ENCODE measurements around the gene ITPK1. TPM values are rescaled to one million over a fixed set of nuclear protein-coding genes. Genes with fewer than 3 reads are reported as not detected.

Gene ITPK1
- total RNA-seq, 2 donors from 2014 or later, result 77.1 to 118 TPM

DNA sequence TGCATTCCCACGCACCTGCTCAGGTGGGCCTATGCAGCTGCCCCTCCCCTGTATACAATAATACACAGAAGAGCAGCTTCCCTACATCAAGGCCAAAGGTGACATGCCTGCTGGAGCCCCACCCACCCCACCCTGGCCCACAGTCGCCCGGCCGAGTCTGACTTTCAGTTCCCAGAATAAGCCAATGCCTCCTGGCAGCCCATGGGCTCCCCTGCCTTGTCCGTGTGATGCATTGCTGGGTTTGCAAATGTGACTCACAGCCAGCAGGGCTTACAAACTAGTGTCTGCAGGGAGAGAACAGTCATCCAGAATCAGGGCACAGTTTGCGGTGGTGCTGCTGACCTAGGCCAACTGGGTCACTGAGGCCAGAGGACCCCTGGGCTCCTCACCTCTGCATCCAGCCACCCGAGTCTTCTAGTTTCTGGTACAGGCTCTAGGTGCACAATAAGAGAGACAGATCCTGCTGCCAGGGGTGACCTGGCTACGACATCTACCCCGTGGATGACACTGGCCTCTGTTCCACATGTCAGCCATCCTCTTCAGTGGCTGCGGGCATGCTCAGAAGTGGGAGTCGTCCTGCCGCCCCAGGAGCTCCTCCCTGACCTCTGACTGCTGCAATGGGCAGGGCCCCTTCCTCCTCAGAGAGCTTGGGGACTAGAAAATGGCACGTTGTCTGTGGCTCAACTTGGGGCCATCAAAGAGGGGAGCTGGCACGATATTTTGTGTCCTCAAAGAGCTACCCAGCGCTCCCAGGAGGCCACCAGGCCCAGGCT lies 108.3 kb downstream of the ITPK1 start:
- 64% methylated on average over 15 of the region's 15 CpGs for WGBS

DNA sequence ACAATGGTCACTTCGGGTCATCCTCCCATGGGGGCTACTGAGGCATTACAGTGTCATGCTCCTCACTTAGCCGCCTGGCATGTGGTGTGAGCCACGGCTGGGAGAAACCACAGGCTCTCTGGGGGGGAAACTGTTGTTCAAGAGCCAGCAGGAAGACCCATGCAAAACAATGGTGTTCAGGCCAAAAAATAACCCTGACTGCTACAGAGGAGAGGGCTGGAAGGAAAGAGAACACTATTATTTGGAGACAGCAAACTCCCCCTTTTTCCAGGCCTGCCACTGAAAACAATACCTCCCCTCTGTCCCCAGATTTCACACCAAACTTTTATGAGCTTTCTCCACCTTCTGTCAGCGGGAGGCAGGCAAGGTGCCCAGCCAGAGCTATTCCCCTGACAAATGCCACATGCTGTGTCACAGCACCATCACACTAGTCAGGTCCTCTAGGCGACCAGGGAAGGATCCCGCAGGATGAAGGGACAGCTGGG lies 109.1 kb downstream of the ITPK1 start:
- intact Hi-C loops (cut with DNase I), result no loop called here
- 32% methylated on average over 6 of the region's 6 CpGs for WGBS
- Histone ChIP-seq H3K27ac (no peak overlapping the region), H3K4me3 (no peak overlapping the region), H3K9me3 (no peaks in the 10 kb centered on the region), H3K36me3 (no peaks in the 10 kb centered on the region), H3K27me3 (replicated peaks; ENCODE audit: insufficient read depth) (no peaks in the 10 kb centered on the region), H3K4me1 (replicated peaks) (peaks cover 23% of the 10 kb centered on the region)
- peak; percentile 40 for DNase-seq (ENCODE audit: low spot score)
- TF ChIP-seq, protein P1, sequence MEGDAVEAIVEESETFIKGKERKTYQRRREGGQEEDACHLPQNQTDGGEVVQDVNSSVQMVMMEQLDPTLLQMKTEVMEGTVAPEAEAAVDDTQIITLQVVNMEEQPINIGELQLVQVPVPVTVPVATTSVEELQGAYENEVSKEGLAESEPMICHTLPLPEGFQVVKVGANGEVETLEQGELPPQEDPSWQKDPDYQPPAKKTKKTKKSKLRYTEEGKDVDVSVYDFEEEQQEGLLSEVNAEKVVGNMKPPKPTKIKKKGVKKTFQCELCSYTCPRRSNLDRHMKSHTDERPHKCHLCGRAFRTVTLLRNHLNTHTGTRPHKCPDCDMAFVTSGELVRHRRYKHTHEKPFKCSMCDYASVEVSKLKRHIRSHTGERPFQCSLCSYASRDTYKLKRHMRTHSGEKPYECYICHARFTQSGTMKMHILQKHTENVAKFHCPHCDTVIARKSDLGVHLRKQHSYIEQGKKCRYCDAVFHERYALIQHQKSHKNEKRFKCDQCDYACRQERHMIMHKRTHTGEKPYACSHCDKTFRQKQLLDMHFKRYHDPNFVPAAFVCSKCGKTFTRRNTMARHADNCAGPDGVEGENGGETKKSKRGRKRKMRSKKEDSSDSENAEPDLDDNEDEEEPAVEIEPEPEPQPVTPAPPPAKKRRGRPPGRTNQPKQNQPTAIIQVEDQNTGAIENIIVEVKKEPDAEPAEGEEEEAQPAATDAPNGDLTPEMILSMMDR (IDR thresholded peaks at IDR 0.05), result no peak
- peak; percentile 15 for TF ChIP-seq POLR2AphosphoS5 (IDR thresholded peaks at IDR 0.05)

More for the DNA sequence above, 108.3 kb downstream of the ITPK1 start:
- Histone ChIP-seq H3K4me3 (no peak overlapping the region), H3K36me3 (no peaks in the 10 kb centered on the region), H3K9me3 (no peaks in the 10 kb centered on the region), H3K4me1 (replicated peaks) (peaks cover 26% of the 10 kb centered on the region), H3K27ac (no peak overlapping the region), H3K27me3 (replicated peaks; ENCODE audit: insufficient read depth) (no peaks in the 10 kb centered on the region)
- TF ChIP-seq POLR2AphosphoS5 (IDR thresholded peaks at IDR 0.05), result no peak
- TF ChIP-seq, protein P1 (IDR thresholded peaks at IDR 0.05), result no peak
- TF ChIP-seq POLR2A (IDR thresholded peaks at IDR 0.05), result no peak
- intact Hi-C loops (cut with DNase I), result no loop called here
- DNase-seq (ENCODE audit: low spot score), result no peak

DNA sequence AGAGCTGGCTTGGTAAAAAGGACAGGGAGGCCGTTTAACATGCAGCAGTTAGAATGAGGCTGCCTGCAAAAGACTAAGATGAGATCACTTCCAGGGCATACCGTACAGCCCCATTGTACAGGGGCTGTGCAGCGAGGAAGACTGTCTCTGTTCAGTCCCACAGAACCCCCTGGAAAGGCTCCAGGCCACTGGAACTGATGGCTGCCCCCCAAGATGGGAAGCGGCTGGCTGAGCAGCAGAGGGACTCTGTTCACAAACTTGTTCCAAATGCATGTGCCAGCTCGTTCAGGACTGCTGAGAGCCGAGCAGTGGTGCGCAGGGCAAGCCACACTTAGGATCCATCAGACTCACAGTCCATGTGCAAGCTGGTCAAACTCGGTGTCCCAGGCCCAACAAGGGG lies 109.9 kb downstream of the ITPK1 start:
- H3K27ac ChIP-seq, result no peak overlapping the region
- TF ChIP-seq POLR2A (IDR thresholded peaks at IDR 0.05) (no peak), POLR2AphosphoS5 (IDR thresholded peaks at IDR 0.05) (no peak)
- TF ChIP-seq, protein P1 (IDR thresholded peaks at IDR 0.05), result no peak
- peaks cover 23% of the 10 kb centered on the region for H3K4me1 ChIP-seq (replicated peaks)
- no peaks in the 10 kb centered on the region for H3K27me3 ChIP-seq (replicated peaks; ENCODE audit: insufficient read depth)
- no peaks in the 10 kb centered on the region for H3K36me3 ChIP-seq
- intact Hi-C loops (cut with DNase I), result no loop called here
- H3K4me3 ChIP-seq, result no peak overlapping the region
- no peaks in the 10 kb centered on the region for H3K9me3 ChIP-seq
- 40% methylated on average over 8 of the region's 8 CpGs for WGBS
- no peak for DNase-seq (ENCODE audit: low spot score)

DNA sequence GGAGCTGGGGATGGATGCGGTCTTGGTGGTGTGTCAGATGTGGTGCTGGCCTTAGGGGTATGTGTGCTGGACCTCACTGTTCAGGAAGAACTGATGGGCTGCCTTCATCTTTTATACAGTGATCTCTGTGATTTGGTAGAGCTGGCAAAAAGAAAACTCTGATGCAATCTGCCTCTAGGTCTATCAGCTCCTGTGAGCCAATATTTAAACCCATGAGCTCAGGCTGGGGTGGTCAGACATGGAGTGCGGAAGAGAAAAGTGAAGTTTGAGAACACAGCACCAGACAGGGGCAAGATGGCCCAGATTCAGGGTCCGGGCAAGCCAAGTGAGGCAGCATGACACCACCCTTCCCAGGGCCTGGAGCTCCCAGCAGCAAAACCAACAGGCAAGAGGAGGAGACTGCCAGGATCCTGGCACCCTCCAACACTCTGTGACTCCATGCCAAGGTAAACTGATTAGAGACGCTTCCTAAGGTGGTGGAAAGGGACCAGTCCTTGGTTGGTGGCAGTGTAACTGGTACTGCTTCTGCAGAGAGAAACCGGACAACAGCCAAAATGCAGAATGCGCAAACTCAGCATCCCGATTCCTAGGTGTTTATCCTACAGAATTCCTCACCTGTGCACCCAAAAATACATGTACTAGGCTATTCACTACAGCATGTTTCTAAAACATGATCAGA lies 110.5 kb downstream of the ITPK1 start:
- TF ChIP-seq, protein P1 (IDR thresholded peaks at IDR 0.05), result no peak
- peak; percentile 83 for TF ChIP-seq POLR2AphosphoS5 (IDR thresholded peaks at IDR 0.05)
- H3K27me3 ChIP-seq (replicated peaks; ENCODE audit: insufficient read depth), result no peaks in the 10 kb centered on the region
- peak; percentile 81 for DNase-seq (ENCODE audit: low spot score)
- intact Hi-C loops (cut with DNase I), result no loop called here
- H3K36me3 ChIP-seq, result no peaks in the 10 kb centered on the region
- H3K4me1 ChIP-seq (replicated peaks), result peaks cover 23% of the 10 kb centered on the region
- peak overlapping the region; percentile 7 to 18 for H3K27ac ChIP-seq
- 63% methylated on average over 7 of the region's 7 CpGs for WGBS
- H3K4me3 ChIP-seq, result no peak overlapping the region
- H3K9me3 ChIP-seq, result no peaks in the 10 kb centered on the region

Data from prostate gland (tissue), 2 donors.